IMR-90 (cell line): ENCODE results near the gene DNAH9. TPM values are rescaled to one million over a fixed set of nuclear protein-coding genes. Genes with fewer than 3 reads are reported as not detected.

Source experiments
- ATAC-seq: fragments of 200-7000 bp; cut with Tn5 transposase; 2 replicates; pipeline ENCODE4 v1.9.1; 2020; ENCODE audit warnings: low read depth, mild to moderate bottlenecking, moderate library complexity
- BruUV-seq: library from RNA; stranded (reverse); fragments of 400-500 nt; replicated peaks from 2 replicates; lab custom pipeline; 2021; lab: Mats Ljungman, UMichigan
- CTCF ChIA-PET: fragments of 300-600 bp; formaldehyde crosslinking; extraction: SDS; loops from one replicate; lab custom pipeline; 2021; ENCODE audit warnings: antibody characterized with exemption; lab: Yijun Ruan, JAX
- POLR2A ChIA-PET: fragments of 300-600 bp; sonication (Branson Sonifier 250); formaldehyde crosslinking; loops from one replicate; lab custom pipeline; 2022; ENCODE audit warnings: antibody characterized with exemption; ENCODE audit not compliant: unreplicated experiment; lab: Charles Lee
- DNase-seq: peaks from one replicate; pipeline ENCODE4 v3.0.0; 2013
- H2AFZ ChIP-seq: replicated peaks from 2 replicates; pipeline ENCODE3; 2013; ENCODE audit warnings: low read length, mild to moderate bottlenecking; ENCODE audit not compliant: poor library complexity
- H2AK5ac ChIP-seq: 2 replicates; pipeline ENCODE4 v1.6.1; 2013; ENCODE audit warnings: low read depth, low read length, inconsistent platforms
- H2AK9ac ChIP-seq: replicated peaks from 2 replicates; pipeline ENCODE3; 2013; ENCODE audit warnings: mild to moderate bottlenecking, low read depth, low read length, moderate library complexity; ENCODE audit not compliant: poor library complexity
- H2BK120ac ChIP-seq: 2 replicates; pipeline ENCODE4 v1.6.1; 2013; ENCODE audit warnings: low read depth, low read length, inconsistent platforms
- H2BK15ac ChIP-seq: 3 replicates; pipeline ENCODE4 v1.6.1; 2013; ENCODE audit warnings: low read depth, low read length, inconsistent platforms
- H2BK20ac ChIP-seq: 2 replicates; pipeline ENCODE4 v1.6.1; 2013; ENCODE audit warnings: low read depth, mild to moderate bottlenecking, inconsistent platforms, low read length, moderate library complexity
- H2BK5ac ChIP-seq: 2 replicates; pipeline ENCODE4 v1.6.1; 2013; ENCODE audit warnings: mild to moderate bottlenecking, low read depth, low read length, inconsistent platforms; ENCODE audit not compliant: poor library complexity, severe bottlenecking
- H3K14ac ChIP-seq: replicated peaks from 2 replicates; pipeline ENCODE4 v1.6.1; 2013; ENCODE audit warnings: low read depth, low read length, inconsistent platforms
- H3K18ac ChIP-seq: 2 replicates; pipeline ENCODE4 v1.6.1; 2013; ENCODE audit warnings: low read depth, low read length, control low read depth
- H3K23ac ChIP-seq: 2 replicates; pipeline ENCODE4 v1.6.1; 2013; ENCODE audit warnings: low read depth, low read length, inconsistent platforms
- H3K27ac ChIP-seq: 2 replicates; pipeline ENCODE4 v1.5.1; 2013; ENCODE audit warnings: mild to moderate bottlenecking, control low read depth, low read length; ENCODE audit not compliant: insufficient read depth
- H3K27me3 ChIP-seq: 2 replicates; pipeline ENCODE4 v1.6.1; 2013; ENCODE audit warnings: low read length; ENCODE audit not compliant: control insufficient read depth, insufficient read depth
- H3K36me3 ChIP-seq: 2 replicates; pipeline ENCODE4 v1.6.1; 2013; ENCODE audit warnings: low read length, mixed read lengths; ENCODE audit not compliant: control insufficient read depth, insufficient read depth
- H3K4ac ChIP-seq: 2 replicates; pipeline ENCODE4 v1.6.1; 2013; ENCODE audit warnings: low read depth, low read length, inconsistent platforms
- H3K4me1 ChIP-seq: 2 replicates; pipeline ENCODE4 v1.6.1; 2013; ENCODE audit warnings: low read length, mixed read lengths; ENCODE audit not compliant: control insufficient read depth, insufficient read depth
- H3K4me2 ChIP-seq: 2 replicates; pipeline ENCODE4 v1.6.1; 2013; ENCODE audit warnings: low read depth, mild to moderate bottlenecking, control low read depth, low read length, moderate library complexity
- H3K4me3 ChIP-seq: 2 replicates; pipeline ENCODE4 v1.5.1; 2013; ENCODE audit warnings: low read depth, mild to moderate bottlenecking, control low read depth, low read length, moderate library complexity; ENCODE audit not compliant: insufficient read depth
- H3K56ac ChIP-seq: 2 replicates; pipeline ENCODE4 v1.6.1; 2013; ENCODE audit warnings: low read length, inconsistent platforms; ENCODE audit not compliant: insufficient read depth; ENCODE audit errors: extremely low read depth
- H3K79me1 ChIP-seq, 2 experiments: 2 replicates each; pipeline ENCODE4 v1.6.1; 2013; ENCODE audit warnings: low read length in 2 of 2, inconsistent platforms in 1 of 2, low read depth in 1 of 2
- H3K9ac ChIP-seq: 2 replicates; pipeline ENCODE4 v1.6.1; 2013; ENCODE audit warnings: low read depth, low read length, control low read depth
- H3K9me1 ChIP-seq: 2 replicates; pipeline ENCODE4 v1.6.1; 2013; ENCODE audit warnings: low read length, inconsistent platforms; ENCODE audit not compliant: insufficient read depth
- H3K9me3 ChIP-seq: 2 replicates; pipeline ENCODE4 v1.6.1; 2013; ENCODE audit warnings: low read length; ENCODE audit not compliant: control insufficient read depth, insufficient read depth
- H4K20me1 ChIP-seq: 2 replicates; pipeline ENCODE4 v1.6.1; 2013; ENCODE audit warnings: low read length, inconsistent platforms; ENCODE audit not compliant: insufficient read depth
- H4K5ac ChIP-seq: 2 replicates; pipeline ENCODE4 v1.6.1; 2013; ENCODE audit warnings: mild to moderate bottlenecking, low read depth, low read length, control low read depth
- H4K8ac ChIP-seq, 2 experiments: 2 replicates each; pipeline ENCODE4 v1.6.1; 2013; ENCODE audit warnings: low read depth in 2 of 2, low read length in 2 of 2, control low read depth in 1 of 2, inconsistent platforms in 1 of 2
- H4K91ac ChIP-seq: 2 replicates; pipeline ENCODE4 v1.6.1; 2013; ENCODE audit warnings: low read depth, low read length, inconsistent platforms; ENCODE audit not compliant: insufficient read depth
- BHLHE40 ChIP-seq: fragments of 150-350 bp; IDR thresholded peaks from 2 replicates; pipeline ENCODE4 v1.6.1; 2016; ENCODE audit warnings: mild to moderate bottlenecking, low read depth, low read length
- CEBPB ChIP-seq: IDR thresholded peaks from 2 replicates; pipeline ENCODE4 v1.6.1; 2012; ENCODE audit warnings: low read depth, low read length, improper control_type of control experiment
- CHD1 ChIP-seq: IDR thresholded peaks from 2 replicates; pipeline ENCODE4 v1.6.1; 2012; ENCODE audit warnings: low read depth, low read length, improper control_type of control experiment
- FOS ChIP-seq: fragments of 150-350 bp; IDR thresholded peaks from 2 replicates; pipeline ENCODE4 v1.6.1; 2016; ENCODE audit warnings: low read depth, low read length
- MAFK ChIP-seq: IDR thresholded peaks from 2 replicates; pipeline ENCODE4 v1.6.1; 2012; ENCODE audit warnings: low read depth, low read length, improper control_type of control experiment
- MAZ ChIP-seq: IDR thresholded peaks from 2 replicates; pipeline ENCODE4 v1.6.1; 2012; ENCODE audit warnings: low read depth, mild to moderate bottlenecking, low read length, improper control_type of control experiment, moderate library complexity, borderline replicate concordance
- MXI1 ChIP-seq: IDR thresholded peaks from 2 replicates; pipeline ENCODE4 v1.6.1; 2012; ENCODE audit warnings: low read depth, mild to moderate bottlenecking, low read length, moderate library complexity, borderline replicate concordance
- NFE2L2 ChIP-seq: fragments of 150-350 bp; IDR thresholded peaks from 2 replicates; pipeline ENCODE4 v1.6.1; 2016; ENCODE audit warnings: low read depth, mild to moderate bottlenecking, low read length
- POLR2A ChIP-seq: IDR thresholded peaks from 2 replicates; pipeline ENCODE4 v1.6.1; 2012; ENCODE audit warnings: mild to moderate bottlenecking, low read depth, low read length
- RAD21 ChIP-seq: IDR thresholded peaks from 2 replicates; pipeline ENCODE4 v1.6.1; 2012; ENCODE audit warnings: low read length, improper control_type of control experiment
- RCOR1 ChIP-seq: IDR thresholded peaks from 2 replicates; pipeline ENCODE4 v1.6.1; 2012; ENCODE audit warnings: mild to moderate bottlenecking, low read length, improper control_type of control experiment; ENCODE audit not compliant: insufficient replicate concordance
- RFX5 ChIP-seq: IDR thresholded peaks from 2 replicates; pipeline ENCODE4 v1.8.0; 2012; ENCODE audit warnings: low read depth, mild to moderate bottlenecking, low read length, moderate library complexity
- SMC3 ChIP-seq: fragments of 150-350 bp; IDR thresholded peaks from 2 replicates; pipeline ENCODE4 v1.6.1; 2016; ENCODE audit warnings: low read depth, mild to moderate bottlenecking, antibody characterized with exemption, low read length, moderate library complexity
- USF2 ChIP-seq: fragments of 150-350 bp; IDR thresholded peaks from 2 replicates; pipeline ENCODE4 v1.6.1; 2017; ENCODE audit warnings: mild to moderate bottlenecking, antibody characterized with exemption, low read length, low read depth
- WGBS, 2 experiments: methylation state at CpG; one replicate each; pipeline versions ENCODE4 v1.1.5 to v1.1.7; 2013; ENCODE audit warnings: missing lambda C conversion rate in 2 of 2; ENCODE audit not compliant: insufficient read length in 1 of 2; ENCODE audit errors: extremely low coverage in 2 of 2; 5-methylcytosine and 5-hydroxymethylcytosine counted together
- dilution Hi-C: fragments of 300-500 bp; cut with HindIII; formaldehyde crosslinking; loops from one replicate; pipeline ENCODE4 v1.14.3; 2018; ENCODE audit warnings: low sequenced_read_pairs; ENCODE audit not compliant: unreplicated experiment
- in situ Hi-C: fragments of 300-500 bp; cut with MboI; formaldehyde crosslinking; loops from 3 replicates; pipeline ENCODE4 v1.14.3; 2019; ENCODE audit warnings: low sequenced_read_pairs, inconsistent platforms, mixed read lengths
- intact Hi-C: fragments of 100-400 bp; cut with micrococcal nuclease; formaldehyde crosslinking; loops from 2 replicates; pipeline ENCODE4 v1.10.0; 2022
- polyA plus RNA-seq, 3 experiments: library from polyadenylated mRNA; depleted of rRNA; stranded (reverse); fragments of >200 nt; gene quantifications; 2 replicates each; pipeline ENCODE4 v1.2.3, GENCODE V29; 2012; ENCODE audit warnings: low replicate concordance in 1 of 3
- total RNA-seq: library from RNA; depleted of rRNA; stranded (reverse); fragments of >200 nt; gene quantifications from 2 replicates; pipeline ENCODE4 v1.2.3, GENCODE V29; 2012

DNAH9 gene
- total and polyA plus RNA-seq, 2 of the 4 experiments (the other 2 are of a cell fraction) = not detected

GRCh38 chr17:11816409-11816808, 218.1 kb downstream of the DNAH9 start:
- Histone ChIP-seq H3K27ac (no peak overlapping the region), H4K20me1 (no peaks in the 10 kb centered on the region), H3K4me3 (no peak overlapping the region), H2AK9ac (no peak overlapping the region), H2BK5ac (no peak overlapping the region), H3K9ac (no peak overlapping the region), H2BK120ac (no peak overlapping the region), H3K4ac (no peak overlapping the region), H3K14ac (no peak overlapping the region), H3K4me2 (no peak overlapping the region), H2BK20ac (no peak overlapping the region), H3K36me3 (no peaks in the 10 kb centered on the region), H2AFZ (no peak overlapping the region), H3K4me1 (no peaks in the 10 kb centered on the region), H2BK15ac (no peak overlapping the region), H4K5ac (no peak overlapping the region), H2AK5ac (no peak overlapping the region), H3K79me1 (no peaks in the 10 kb centered on the region), H3K23ac (no peak overlapping the region), H3K18ac (no peak overlapping the region), H3K9me3 (peaks cover 3% of the 10 kb centered on the region), H4K91ac (no peak overlapping the region), H3K56ac (no peak overlapping the region), H3K9me1 (no peaks in the 10 kb centered on the region), H4K8ac (no peak overlapping the region), H3K27me3 (no peaks in the 10 kb centered on the region)
- TF ChIP-seq RAD21 = no peak
- TF ChIP-seq SMC3 = no peak
- TF ChIP-seq NFE2L2 = no peak
- no peak for TF ChIP-seq FOS
- no peak for TF ChIP-seq MXI1
- no peak for TF ChIP-seq MAZ
- TF ChIP-seq RCOR1 = no peak
- TF ChIP-seq RFX5 = no peak
- TF ChIP-seq MAFK = no peak
- TF ChIP-seq BHLHE40 = no peak
- TF ChIP-seq USF2 = no peak
- TF ChIP-seq POLR2A = no peak
- no peak for TF ChIP-seq CHD1
- TF ChIP-seq CEBPB = no peak
- ChIA-PET POLR2A (no interaction called here), CTCF (no interaction called here)
- ATAC-seq (no peak), DNase-seq (no peak)
- WGBS, 2 experiments = no CpG with 5 or more reads among the region's 2 CpGs
- BruUV-seq = no TSS peak
- in situ Hi-C loops = no loop called here
- dilution Hi-C loops = no loop called here
- intact Hi-C loops = no loop called here
